Fibroblast of mammary gland (primary cell): ENCODE results near the gene TOX2.

Experiments used
- DNase-seq: peaks from one replicate; pipeline ENCODE4 v3.0.0-alpha.2; 2010; ENCODE audit warnings: low read depth
- H3K4me3 ChIP-seq: 2 replicates; pipeline ENCODE4 v1.5.1; 2011; ENCODE audit warnings: low read depth, mild to moderate bottlenecking, low read length, moderate library complexity; ENCODE audit not compliant: control insufficient read depth
- CTCF ChIP-seq: conservative IDR thresholded peaks from 2 replicates; pipeline ENCODE4 v1.5.1; 2011; ENCODE audit warnings: low read depth, low read length, inconsistent platforms; ENCODE audit not compliant: control insufficient read depth, insufficient read depth

The TOX2 gene

GRCh38 chr20:43904827-43905177, 9.8 kb upstream of the TOX2 start:
- no peak overlapping the region for H3K4me3 ChIP-seq
- no peak for DNase-seq
- no peak for TF ChIP-seq CTCF

- DNase-seq: no peak
- TF ChIP-seq CTCF: no peak
- no peak overlapping the region for H3K4me3 ChIP-seq
Measured at GRCh38 chr20:43906505-43907034, 8.1 kb upstream of the TOX2 start.

GRCh38 chr20:43909211-43909610, 5.4 kb upstream of the TOX2 start:
- DNase-seq: no peak
- TF ChIP-seq CTCF: no peak

GRCh38 chr20:43909720-43910119, 4.9 kb upstream of the TOX2 start:
- TF ChIP-seq CTCF: no peak
- no peak overlapping the region for H3K4me3 ChIP-seq
- no peak for DNase-seq

More at GRCh38 chr20:43909211-43909610, 5.4 kb upstream of the TOX2 start:
- no peak overlapping the region for H3K4me3 ChIP-seq

GRCh38 chr20:43910564-43910963, 4.1 kb upstream of the TOX2 start:
- DNase-seq: no peak
- TF ChIP-seq CTCF: no peak
- no peak overlapping the region for H3K4me3 ChIP-seq

- H3K4me3 ChIP-seq: no peak overlapping the region
- peak; percentile 79 for DNase-seq
- TF ChIP-seq CTCF: peak; percentile 34
Measured at GRCh38 chr20:43911066-43911465, 3.6 kb upstream of the TOX2 start.
